HCT116 (cell line): ENCODE measurements around the gene MTHFSD.

Experiments
- CTCF ChIP-seq, 3 experiments: fragments of 200-600 bp in 1 of 3; sonication (generic) in 1 of 3; IDR thresholded peaks in 2 of 3; conservative IDR thresholded peaks in 1 of 3; 2 replicates each; pipeline ENCODE4 v1.5.1; 2012 to 2017; ENCODE audit warnings: low read depth in 2 of 3, low read length in 2 of 3, antibody characterized with exemption in 1 of 3, borderline replicate concordance in 1 of 3, control low read depth in 1 of 3, mild to moderate bottlenecking in 1 of 3, mixed read lengths in 1 of 3, mixed run types in 1 of 3, moderate library complexity in 1 of 3; ENCODE audit not compliant: insufficient read depth in 1 of 3
- EGR1 ChIP-seq: IDR thresholded peaks from 2 replicates; pipeline ENCODE4 v1.6.1; 2012; ENCODE audit warnings: low read depth
- EZH2 ChIP-seq: fragments of 200-600 bp; sonication (generic); IDR thresholded peaks from 2 replicates; pipeline ENCODE4 v1.6.1; 2017; ENCODE audit warnings: antibody characterized with exemption, mixed run types
- EZH2phosphoT487 ChIP-seq: fragments of 200-600 bp; IDR thresholded peaks from 2 replicates; pipeline ENCODE4 v1.6.1; 2018; ENCODE audit warnings: antibody characterized with exemption, borderline replicate concordance
- FOSL1 ChIP-seq: IDR thresholded peaks from 2 replicates; pipeline ENCODE4 v1.6.1; 2012; ENCODE audit warnings: low read depth
- MAX ChIP-seq: IDR thresholded peaks from 2 replicates; pipeline ENCODE4 v1.6.1; 2012
- POLR2A ChIP-seq: IDR thresholded peaks from 2 replicates; pipeline ENCODE4 v1.7.0; 2011; ENCODE audit warnings: borderline replicate concordance; ENCODE audit not compliant: insufficient read depth, insufficient read length; ENCODE audit errors: extremely low read depth
- POLR2AphosphoS5 ChIP-seq: IDR thresholded peaks from 2 replicates; pipeline ENCODE4 v1.6.1; 2011; ENCODE audit warnings: mild to moderate bottlenecking, low read depth, low read length, moderate library complexity
- RAD21 ChIP-seq: IDR thresholded peaks from 2 replicates; pipeline ENCODE4 v1.6.1; 2012; ENCODE audit warnings: low read depth, mild to moderate bottlenecking
- SRF ChIP-seq: IDR thresholded peaks from 2 replicates; pipeline ENCODE4 v1.6.1; 2012; ENCODE audit warnings: low read depth
- YY1 ChIP-seq: IDR thresholded peaks from 2 replicates; pipeline ENCODE4 v1.6.1; 2011; ENCODE audit warnings: low read length, low read depth, moderate library complexity, mild to moderate bottlenecking; ENCODE audit not compliant: insufficient replicate concordance; ENCODE audit errors: extremely low read depth
- ZFX ChIP-seq: fragments of 450-650 bp; IDR thresholded peaks from 2 replicates; pipeline ENCODE4 v1.6.1; 2017
- ZNF274 ChIP-seq: fragments of 200-500 bp; sonication (Bioruptor generic); IDR thresholded peaks from 2 replicates; pipeline ENCODE4 v1.6.1; 2014; ENCODE audit warnings: mild to moderate bottlenecking, low read depth, low read length, inconsistent platforms

GRCh38 chr16:86522634-86523033, 32.4 kb downstream of the MTHFSD start:
- no peak for TF ChIP-seq EZH2phosphoT487
- TF ChIP-seq POLR2A = no peak
- TF ChIP-seq CTCF (IDR thresholded peaks at IDR 0.05 in 2 of 3, conservative IDR thresholded peaks at IDR 0.05 in 1 of 3; ENCODE audit: borderline replicate concordance in 1 of 3, insufficient read depth in 1 of 3, low read depth in 2 of 3, low read length in 2 of 3) = no peak
- TF ChIP-seq EZH2 = no peak
- no peak for TF ChIP-seq ZFX
- no peak for TF ChIP-seq MAX
- TF ChIP-seq SRF = no peak
- no peak for TF ChIP-seq RAD21
- TF ChIP-seq YY1 = no peak
- TF ChIP-seq EGR1 = no peak
- no peak for TF ChIP-seq ZNF274
- no peak for TF ChIP-seq FOSL1
- no peak for TF ChIP-seq POLR2AphosphoS5
